CD4-positive, alpha-beta T cell treated with Interleukin-17A for 1 hour (primary cell): ENCODE data around the gene CNTNAP2.
"Not testable (repeated sequence)": the region's sequence is repeated elsewhere in the genome, so short reads cannot be mapped to it uniquely, and the experiment has no call there.

ENCODE experiments used
- DNase-seq: peaks from one replicate; pipeline ENCODE4 v3.0.0-alpha.2; 2020

CNTNAP2 gene

GRCh38 chr7:148020679-148021078 is 1904.1 kb downstream of the CNTNAP2 start:
- no peak for DNase-seq

- no peak for DNase-seq
Measured at GRCh38 chr7:148021507-148022045, 1905.0 kb downstream of the CNTNAP2 start.

GRCh38 chr7:148022832-148023231 is 1906.2 kb downstream of the CNTNAP2 start:
- no peak for DNase-seq

GRCh38 chr7:148026713-148027112 is 1910.1 kb downstream of the CNTNAP2 start:
- no peak for DNase-seq

- no peak for DNase-seq
Measured at GRCh38 chr7:148028165-148028564, 1911.6 kb downstream of the CNTNAP2 start.

GRCh38 chr7:148031019-148031418 is 1914.4 kb downstream of the CNTNAP2 start:
- no peak for DNase-seq

- no peak for DNase-seq
Measured at GRCh38 chr7:148031811-148032210, 1915.2 kb downstream of the CNTNAP2 start.

GRCh38 chr7:148035950-148036349 is 1919.3 kb downstream of the CNTNAP2 start:
- DNase-seq, result no peak

- no peak for DNase-seq
Measured at GRCh38 chr7:148037044-148037443, 1920.4 kb downstream of the CNTNAP2 start.

GRCh38 chr7:148041156-148041555 is 1924.6 kb downstream of the CNTNAP2 start:
- DNase-seq, result no peak

- DNase-seq, result no peak
Measured at GRCh38 chr7:148042935-148043631, 1926.5 kb downstream of the CNTNAP2 start.

GRCh38 chr7:148044173-148044572 is 1927.6 kb downstream of the CNTNAP2 start:
- no peak for DNase-seq

- DNase-seq, result no peak
Measured at GRCh38 chr7:148045521-148045920, 1928.9 kb downstream of the CNTNAP2 start.

- no peak for DNase-seq
Measured at GRCh38 chr7:148049068-148049467, 1932.5 kb downstream of the CNTNAP2 start.

- no peak for DNase-seq
Measured at GRCh38 chr7:148050492-148051158, 1934.0 kb downstream of the CNTNAP2 start.

- DNase-seq, result no peak
Measured at GRCh38 chr7:148056406-148056805, 1939.8 kb downstream of the CNTNAP2 start.

- no peak for DNase-seq
Measured at GRCh38 chr7:148058092-148058491, 1941.5 kb downstream of the CNTNAP2 start.

GRCh38 chr7:148058753-148059152 is 1942.2 kb downstream of the CNTNAP2 start:
- DNase-seq, result no peak

- DNase-seq, result no peak
Measured at GRCh38 chr7:148060724-148061123, 1944.1 kb downstream of the CNTNAP2 start.

- not testable (repeated sequence) for DNase-seq
Measured at GRCh38 chr7:148078111-148078510, 1961.5 kb downstream of the CNTNAP2 start.

GRCh38 chr7:148079206-148080080 is 1962.8 kb downstream of the CNTNAP2 start:
- DNase-seq, result no peak

- no peak for DNase-seq
Measured at GRCh38 chr7:148083448-148083847, 1966.8 kb downstream of the CNTNAP2 start.

GRCh38 chr7:148084138-148084537 is 1967.5 kb downstream of the CNTNAP2 start:
- DNase-seq, result no peak
